T-helper 2 cell treated with Interferon-gamma antibody and Interleukin-4, amounts not matched to agents 100 ng/mL and 5 ng/mL, for 36 hours (primary cell): ENCODE measurements around the gene AKAP8. TPM values are rescaled to one million over a fixed set of nuclear protein-coding genes. Genes with fewer than 3 reads are reported as not detected.
"Not testable (repeated sequence)": the region's sequence is repeated elsewhere in the genome, so short reads cannot be mapped to it uniquely, and the experiment has no call there.

ENCODE experiments used
- intact Hi-C: fragments of 100-400 bp; cut with micrococcal nuclease; formaldehyde crosslinking; loops from one replicate; pipeline ENCODE4 v1.15.1; 2023
- total RNA-seq: library from RNA; stranded (reverse); gene quantifications from 2 replicates; pipeline ENCODE4 v1.2.3, GENCODE V29; 2022

Gene AKAP8
- total RNA-seq, 1 donor from 2014 or later: 57.8 TPM

DNA sequence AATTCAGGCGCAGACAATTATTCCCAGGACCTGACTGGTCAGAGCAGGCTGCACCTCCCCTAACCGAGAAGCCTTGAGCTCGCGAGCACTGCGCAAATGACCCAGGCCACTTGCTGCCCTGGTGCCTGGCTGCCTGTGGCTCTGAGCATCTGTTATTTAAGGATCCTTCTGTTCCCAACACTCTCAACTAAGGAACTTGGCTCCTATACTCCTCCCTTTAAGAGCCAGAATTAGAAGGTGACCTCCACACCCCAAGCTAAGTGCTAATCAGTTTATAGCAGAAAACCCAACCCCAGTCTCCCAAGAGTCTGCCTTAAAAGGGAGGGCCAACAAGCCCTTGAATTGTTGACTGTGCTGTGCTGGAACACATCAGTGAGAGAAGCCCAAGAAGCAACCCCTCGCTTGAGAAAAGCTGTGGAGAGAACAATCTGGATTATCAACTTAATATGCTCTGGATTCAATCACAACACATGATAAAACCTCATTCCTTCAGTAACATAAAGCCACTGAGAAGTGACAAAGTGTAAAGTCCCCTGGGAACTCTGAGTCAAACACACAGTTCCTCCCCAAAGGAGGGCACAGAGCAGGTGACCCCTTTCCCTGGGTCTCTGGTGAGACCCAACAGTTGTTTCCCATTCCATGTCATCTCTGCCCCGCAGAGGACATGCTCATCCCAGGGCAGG lies 24.7 kb upstream of the AKAP8 start:
- intact Hi-C loops: no loop called here

DNA sequence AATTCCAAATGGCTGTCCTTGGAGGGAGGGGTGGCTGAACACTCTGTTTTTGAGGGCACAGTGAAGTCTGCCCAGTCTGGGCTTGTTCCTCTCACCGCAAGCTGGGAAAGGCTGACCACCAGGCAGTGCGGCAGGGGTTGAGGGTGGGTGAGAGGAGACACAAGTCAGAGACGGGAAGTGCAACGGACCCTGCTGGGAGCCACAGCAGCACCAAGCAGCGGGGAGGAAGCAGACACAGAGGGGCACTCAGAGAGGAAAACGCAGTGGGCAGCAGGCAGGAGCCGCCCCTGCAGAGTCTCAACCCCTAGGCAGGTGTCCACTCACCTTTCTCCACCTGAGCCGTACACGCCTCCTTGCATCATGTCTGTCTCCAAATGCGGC lies 23.6 kb upstream of the AKAP8 start:
- intact Hi-C loops: no loop called here

DNA sequence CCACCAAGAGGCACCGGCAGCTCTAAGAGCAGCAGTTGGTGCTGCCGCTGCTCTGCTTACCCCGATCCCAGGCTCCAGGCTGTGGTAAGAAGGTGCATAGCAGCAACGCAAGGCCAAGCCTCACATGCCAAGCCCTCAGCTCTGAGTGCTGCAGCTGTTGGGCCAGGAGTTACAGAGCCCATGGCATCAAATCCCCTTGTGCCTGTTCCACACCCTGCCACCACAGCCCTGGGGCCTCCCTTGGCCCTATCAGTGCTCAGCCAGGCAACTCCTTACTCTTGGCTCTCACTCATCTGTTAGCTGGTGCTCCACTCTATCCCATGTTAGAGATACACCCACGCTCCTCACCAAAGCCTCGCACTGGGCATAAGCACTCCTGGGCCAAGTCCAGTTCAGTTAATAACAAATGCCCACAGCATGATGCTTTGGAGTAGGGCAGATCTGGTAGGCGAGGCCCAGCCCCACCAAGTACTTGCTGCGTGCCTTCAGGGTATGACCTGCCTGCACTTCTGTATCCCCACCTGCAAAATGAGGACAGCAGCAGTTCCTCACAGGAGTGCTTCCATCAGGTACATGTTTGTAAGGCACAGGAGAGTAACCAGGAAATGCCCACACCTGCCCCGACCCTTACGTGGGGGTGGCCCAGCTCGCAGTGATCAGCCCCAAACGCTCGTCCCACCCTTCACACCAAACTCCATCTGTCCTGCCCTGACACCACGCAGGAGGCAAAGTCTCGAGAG lies 23.0 kb upstream of the AKAP8 start:
- intact Hi-C loops: no loop called here

DNA sequence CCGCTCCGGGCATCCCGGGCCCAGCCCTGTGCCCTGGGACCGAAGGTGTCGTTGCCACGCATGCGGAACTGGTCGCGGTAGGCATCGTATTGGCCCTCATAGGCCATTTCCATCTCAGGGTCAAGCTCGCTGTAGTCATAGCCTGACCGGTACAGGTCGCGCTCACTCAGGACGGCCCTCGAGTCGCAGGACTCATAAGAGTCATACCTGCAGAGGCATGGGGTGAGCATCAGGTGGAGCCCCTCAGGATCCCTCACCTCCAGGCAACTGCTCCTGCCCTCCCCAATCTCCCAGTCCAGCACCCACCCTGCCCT lies 21.8 kb upstream of the AKAP8 start:
- intact Hi-C loops: no loop called here

DNA sequence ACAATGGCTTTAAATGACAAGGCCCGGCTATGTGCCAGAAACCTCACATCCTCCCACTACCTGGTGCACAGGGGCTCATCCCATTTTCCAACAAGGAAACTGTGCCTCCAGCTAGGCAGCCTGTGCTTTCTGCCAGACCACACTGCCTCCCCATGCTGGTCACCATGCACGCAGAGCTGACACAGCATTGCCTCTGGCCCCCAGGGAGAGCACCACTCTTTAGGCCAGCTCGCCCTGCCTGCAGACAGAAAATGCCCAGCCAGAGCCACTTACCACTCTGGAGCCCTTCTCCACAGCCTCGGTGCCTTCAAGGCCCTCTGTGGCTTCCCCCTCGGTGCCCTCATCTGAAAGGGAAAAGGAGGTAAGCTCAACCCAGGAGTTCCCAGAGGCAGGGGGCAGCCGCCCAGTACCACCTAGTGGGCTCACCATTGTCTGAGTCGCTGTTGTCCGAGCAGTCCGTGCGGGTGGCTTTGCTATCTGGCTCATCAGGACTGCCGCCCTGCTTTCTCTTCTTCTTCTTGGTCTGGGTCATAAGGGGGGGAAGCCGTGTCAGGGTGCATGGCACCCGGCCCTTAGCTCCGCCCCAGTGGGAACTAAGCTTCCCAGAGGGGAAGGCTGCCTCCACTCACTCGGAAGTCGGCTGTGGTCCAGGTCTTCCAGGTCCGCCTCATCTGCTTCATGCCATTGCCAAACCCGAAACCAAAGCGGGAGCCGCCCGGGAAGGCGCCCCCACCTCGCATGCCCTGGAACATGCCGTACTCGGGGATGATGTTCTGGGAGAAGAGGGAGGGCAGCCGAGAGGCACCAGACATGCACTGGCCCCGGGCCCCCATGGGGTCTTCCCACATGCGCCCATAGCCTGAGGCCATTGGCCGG lies 21.2 kb upstream of the AKAP8 start:
- intact Hi-C loops: no loop called here

DNA sequence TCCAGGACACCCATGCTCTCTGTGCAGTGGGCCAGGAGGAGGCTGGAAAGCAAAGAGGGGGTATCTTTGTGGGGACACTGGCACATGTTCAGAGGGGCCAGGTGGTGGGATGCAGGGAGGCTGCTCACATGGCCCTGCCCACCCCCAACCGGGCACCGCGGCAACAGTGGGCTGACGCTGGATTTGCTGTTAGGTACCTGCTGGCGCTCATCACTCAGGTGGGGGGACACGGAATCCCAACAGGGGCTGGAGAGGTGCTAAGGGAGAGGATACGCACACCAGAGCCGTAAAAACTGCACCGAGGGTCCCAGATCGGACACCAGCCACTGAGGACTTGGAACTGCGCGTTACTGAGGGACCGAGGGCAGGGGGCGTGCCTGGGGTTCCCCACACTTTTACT lies 20.0 kb upstream of the AKAP8 start:
- intact Hi-C loops: no loop called here

DNA sequence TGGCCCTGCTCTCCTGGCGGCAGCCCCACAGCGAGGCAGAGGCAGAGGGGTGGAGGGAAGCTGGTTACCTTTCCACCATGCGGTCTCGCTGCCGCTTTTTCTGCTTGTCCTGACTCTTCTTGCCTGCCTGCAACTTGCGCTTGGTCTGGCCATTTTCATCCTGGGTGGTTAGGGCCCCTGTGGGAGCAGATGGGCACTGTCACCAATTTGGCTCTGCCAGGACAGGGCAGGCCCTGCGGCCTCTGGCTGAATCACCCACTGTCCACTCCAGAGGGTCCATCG lies 19.6 kb upstream of the AKAP8 start:
- intact Hi-C loops: no loop called here

DNA sequence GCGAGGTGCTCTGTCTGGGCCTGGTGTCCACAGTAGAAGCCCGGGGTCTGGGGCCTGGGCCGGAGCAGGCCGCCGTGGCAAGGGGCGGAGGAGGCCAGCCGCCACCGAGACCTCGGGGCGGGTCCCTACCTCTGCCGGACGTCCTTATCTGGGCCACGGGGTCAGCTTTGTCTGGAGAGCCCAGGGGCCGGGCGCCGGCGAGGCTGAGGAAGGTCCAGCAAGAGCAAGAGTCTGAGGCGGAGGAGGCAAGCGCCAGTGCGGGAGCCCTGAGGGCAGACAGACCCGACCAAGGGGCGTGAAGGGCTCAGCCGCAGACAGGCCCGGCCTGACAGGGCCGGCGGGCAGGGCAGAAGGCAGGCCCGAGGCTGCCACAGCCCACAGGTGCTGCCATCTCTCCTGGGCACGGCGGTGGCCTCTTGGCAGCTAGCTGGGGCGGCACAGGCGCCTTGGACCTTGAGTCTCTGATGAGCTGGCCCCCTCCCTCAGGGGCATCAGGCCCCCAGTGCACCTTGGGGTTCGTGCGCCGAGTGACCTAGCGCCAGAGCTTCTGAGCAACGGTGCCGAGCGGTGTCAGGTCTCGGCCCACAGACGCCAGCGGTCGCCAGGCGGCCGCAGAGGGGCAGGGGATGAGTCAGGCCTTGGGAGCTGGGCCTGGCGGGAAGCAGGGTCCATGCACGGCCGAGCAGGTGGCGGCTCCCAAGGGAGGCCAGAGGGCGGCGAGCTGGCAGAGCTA lies 19.1 kb upstream of the AKAP8 start:
- intact Hi-C loops: no loop called here

DNA sequence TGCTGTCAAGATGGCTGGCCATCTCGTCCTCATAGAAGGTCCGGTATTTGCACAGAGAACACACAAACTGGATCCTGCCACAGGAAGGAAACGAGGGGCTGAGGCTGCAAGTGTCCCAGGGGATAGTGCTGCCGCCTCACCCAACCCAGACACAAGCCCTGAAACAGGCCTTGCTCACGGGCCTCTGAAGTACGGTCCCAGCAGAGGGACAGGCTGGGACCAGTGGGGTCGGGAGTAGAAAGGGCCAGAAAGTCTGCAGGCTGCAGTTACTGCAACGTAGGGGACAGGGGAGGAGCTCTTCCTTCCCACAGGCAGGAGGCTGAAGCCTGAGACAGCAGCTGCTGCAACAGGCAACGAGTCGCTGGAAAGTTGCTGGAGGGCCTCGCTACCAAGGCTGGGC lies 18.2 kb upstream of the AKAP8 start:
- intact Hi-C loops: no loop called here

DNA sequence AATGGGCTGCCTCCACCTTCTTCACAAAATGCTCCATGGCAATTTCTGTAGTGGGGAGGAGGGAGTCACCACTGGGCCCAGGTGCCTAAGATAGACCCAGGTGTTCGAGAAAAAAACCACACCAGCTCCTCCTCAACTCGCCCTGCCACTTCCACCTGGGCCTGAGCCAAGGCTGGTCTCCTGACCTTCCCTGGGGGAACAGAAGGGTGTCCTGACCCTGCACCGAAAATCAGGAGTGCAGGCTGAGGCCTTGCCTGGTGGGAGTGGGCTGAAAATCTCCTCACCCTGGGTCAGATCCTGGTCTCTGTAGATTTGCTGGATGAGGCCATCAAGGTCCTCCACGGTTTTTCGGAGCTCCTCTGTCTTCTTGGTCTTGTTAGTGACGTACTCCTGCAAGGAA lies 17.6 kb upstream of the AKAP8 start:
- intact Hi-C loops: no loop called here

DNA sequence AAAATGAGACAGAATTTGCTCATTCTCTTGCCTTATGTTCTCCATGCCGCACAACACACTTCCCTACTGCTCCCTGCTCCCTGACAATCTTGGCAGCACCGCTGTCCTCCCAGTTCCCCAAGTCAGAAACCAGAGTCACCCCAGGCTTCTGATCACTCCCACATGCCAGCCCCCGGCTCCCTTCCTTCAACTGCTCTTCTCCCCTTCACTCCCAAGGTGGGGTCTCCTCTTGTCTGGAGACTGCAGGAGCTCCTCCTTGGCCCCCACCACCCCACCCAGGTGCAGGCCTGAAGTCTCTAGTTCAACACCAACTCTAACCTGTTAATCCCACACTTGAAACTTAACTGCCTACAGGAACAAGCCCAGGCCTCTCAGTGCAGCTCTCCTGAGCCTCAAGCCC lies 16.8 kb upstream of the AKAP8 start:
- intact Hi-C loops: no loop called here

DNA sequence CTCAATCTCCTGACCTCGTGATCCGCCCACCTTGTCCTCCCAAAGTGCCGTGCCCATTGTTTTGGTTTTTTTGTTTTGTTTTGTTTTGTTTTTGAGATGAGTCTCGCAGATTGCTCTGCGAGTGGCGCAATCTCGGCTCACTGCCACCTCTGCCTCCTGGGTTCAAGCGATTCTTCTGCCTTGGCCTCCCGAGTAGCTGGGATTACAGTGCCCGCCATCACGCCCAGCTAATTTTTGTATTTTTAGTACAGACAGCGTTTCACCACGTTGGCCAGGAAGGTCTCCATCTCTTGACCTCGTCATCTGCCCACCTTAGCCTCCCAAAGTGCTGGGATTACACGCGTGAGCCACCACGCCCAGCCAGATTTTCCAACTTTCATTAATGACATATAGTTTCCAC lies 15.7 kb upstream of the AKAP8 start:
- intact Hi-C loops: not testable (repeated sequence)

DNA sequence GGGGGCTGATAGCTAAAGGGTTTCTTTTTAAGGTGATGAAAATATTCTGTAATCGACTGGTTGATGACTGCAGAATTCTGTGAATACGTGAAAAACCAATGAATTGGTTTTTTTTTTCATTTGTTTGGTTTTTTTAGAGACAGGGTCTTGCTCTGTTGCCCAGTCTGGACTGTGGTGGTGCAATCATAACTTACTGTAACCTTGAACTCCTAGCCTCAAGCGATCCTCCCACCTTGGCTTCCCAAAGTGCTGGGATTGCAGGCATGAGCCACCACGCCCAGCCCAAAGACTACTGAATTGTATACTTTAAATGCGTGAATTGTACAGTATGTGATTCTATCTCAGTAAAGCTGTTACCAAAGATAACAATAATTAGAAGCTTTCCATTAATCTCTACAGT lies 14.8 kb upstream of the AKAP8 start:
- intact Hi-C loops: no loop called here

DNA sequence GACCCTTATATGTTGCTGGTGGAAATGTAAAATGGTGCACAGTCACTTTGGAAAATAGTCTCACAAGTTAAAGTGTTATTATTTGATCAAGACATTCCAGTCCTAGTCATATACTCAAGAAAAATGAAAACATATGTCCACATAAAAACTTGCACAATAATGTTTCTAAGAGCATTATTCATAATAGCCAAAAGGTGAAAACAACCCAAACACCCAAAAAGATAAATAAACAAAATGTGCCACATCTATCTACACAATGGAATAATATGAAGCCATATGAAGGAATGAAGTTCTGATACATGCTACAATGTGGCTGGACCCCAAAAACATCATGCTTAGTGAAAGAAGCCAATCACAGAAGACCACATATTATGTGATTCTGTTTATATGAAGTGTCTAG lies 14.4 kb upstream of the AKAP8 start:
- intact Hi-C loops: no loop called here

DNA sequence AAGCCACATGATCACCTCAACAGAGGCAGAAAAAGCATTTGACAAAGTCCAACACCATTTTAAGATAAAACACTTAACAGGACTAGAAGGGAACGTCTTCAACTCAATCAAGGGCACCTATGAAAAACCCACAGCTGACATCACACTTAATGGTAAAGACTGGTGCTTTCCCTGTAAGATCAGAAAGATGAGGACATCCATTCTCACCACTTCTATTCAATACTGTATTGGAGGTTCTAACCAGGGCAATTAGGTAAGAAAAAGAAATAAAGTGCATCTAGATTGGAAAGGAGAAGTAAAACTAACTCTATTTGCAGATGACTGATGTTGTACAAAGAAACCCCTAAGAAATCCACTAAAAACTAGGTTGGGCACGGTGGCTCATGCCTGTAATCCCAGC lies 11.2 kb upstream of the AKAP8 start:
- intact Hi-C loops: no loop called here

DNA sequence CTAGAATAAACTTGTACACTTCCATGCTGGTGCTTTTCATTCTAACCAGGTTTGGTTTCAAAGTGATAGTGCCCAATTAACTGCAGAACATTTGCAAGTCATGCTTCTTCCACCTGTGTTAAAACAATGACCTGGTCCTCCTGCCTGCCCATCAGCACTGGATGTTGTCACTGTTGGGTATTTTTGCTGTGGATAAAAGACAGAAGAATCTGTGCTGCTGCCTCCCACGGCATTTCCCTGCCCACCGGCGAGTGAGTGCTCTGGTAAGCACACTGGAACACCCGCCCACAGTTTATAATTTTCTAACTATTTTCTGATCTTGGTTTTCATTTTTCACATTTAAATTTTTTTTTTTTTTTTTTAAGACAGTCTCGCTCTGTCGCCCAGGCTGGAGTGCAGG lies 2.3 kb upstream of the AKAP8 start:
- intact Hi-C loops: loop anchor here (5.0 kb wide), 1 partner anchor 70 kb away; no protein-coding TSS in a partner anchor

DNA sequence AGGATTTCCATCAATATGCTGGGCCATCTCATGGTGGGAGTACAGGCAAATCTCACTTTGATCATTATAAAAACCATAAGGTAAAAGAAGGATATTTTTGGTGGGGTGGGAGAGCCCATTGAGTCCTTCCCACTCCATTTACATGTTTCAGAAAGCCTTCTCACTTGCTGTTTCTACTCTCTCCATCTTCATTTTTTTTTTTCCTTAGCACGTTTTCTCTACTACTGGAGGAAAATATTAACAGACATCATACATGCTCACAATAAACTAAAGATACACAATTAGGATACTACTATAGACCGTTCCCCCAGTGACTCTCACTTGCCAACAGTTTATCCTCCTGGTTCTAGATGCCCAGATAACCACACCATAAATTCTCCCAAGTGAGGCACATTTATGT lies 1.8 kb upstream of the AKAP8 start:
- intact Hi-C loops: loop anchor here (5.0 kb wide), 1 partner anchor 71 kb away; no protein-coding TSS in a partner anchor

DNA sequence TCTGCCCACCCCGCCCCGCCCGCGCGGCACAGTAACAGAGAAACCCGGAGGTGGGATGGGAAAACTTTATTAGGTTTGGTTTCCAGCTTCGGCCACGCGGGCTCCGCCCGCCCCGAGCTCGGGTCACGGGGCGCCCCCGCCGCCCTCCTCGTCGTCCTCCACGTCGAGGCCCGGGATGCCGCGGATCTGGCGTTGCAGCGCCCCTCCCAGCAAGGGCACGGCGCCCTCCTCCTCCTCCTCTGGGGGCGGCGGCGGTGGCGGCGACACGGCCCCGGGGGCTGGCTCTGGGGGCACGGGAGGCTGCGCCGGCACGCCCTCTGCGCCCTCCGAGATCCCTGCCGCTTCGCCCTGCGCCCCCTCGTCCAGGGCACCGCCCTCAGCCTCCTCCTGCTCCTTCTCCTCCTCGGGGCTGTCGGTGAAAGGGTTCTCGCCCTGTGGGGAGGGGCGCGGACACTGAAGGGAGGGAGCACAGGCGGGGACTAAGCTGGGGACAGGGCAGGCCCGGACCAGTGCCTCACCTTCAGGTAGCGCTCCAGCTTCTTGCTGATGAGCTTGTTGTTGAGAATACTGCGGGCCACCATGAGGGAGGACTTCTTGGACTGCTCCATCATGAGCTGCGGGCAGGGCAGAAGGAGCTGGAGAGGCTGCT lies 536 bp upstream of the AKAP8 start:
- intact Hi-C loops: loop anchor here (1.0 to 5.0 kb wide), 5 partner anchors 39 to 176 kb away; no protein-coding TSS in a partner anchor

DNA sequence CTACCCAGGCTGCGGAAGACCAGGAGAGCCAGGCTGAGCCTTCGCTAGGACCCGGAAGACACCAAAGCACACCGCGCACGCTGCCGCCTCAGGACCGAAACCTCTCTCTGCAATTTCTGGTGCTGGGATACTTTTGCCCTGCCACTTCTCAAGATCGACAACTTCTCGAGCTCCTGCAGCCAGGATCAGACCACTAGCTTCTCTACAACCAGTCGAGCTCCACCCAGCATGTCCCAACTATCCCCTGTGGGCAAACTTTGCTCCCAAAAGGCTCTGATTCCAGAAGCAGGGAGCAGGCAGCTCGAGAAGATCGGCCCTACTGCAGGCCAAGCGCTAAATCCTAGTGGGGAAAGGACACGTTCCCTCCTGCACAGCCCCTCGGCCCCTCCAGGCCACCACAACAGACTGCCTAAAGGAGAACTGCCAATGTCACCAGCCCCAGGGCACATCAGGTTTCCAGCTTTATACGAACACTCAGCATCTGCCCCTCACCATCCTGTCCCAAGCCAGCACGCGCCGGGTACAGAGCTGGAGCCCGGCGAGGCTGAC lies 979 bp downstream of the AKAP8 start:
- intact Hi-C loops: loop anchor here (1.0 kb wide), 5 partner anchors 41 to 253 kb away; a partner anchor contains a TSS

DNA sequence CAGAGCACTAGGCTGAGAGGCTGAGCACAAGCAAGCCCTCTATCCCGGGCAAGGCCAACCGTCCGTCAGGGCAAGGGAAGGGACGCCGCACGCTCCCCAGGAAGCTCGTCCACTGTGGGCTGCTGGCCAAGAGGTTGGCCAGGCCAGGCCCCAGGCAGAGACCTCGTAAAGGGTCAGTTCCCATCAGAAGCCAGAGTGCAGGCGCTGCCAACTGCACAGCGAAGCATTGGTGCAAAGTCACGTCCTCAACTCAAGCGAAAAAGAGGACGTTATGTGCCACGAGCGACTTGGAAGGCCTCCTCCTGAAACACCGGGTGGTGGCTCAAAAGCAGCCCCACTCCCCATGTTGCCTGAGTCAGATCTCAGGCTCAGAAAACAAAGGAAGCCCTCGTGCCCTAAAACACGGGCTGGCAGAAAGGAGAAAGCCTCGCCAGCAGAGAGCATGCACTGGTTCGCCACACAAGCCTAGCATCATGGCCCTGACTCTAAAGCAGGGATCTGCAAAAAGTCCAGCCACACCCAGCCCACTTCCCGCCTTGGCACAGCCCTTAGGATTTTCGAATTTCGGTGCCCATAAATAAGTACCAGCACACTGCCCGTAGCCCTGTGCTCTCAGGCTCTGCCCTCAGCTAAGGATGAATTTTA lies 4.7 kb downstream of the AKAP8 start:
- intact Hi-C loops: no loop called here
